HG02885 (cell line): ENCODE data around the gene PRR18.

Experiments used
- ATAC-seq: cut with Tn5 transposase; IDR thresholded peaks from one replicate; pipeline ENCODE4 v1.9.1; 2021; ENCODE audit warnings: mild to moderate bottlenecking; ENCODE audit not compliant: unreplicated experiment, poor library complexity

The PRR18 gene

GRCh38 chr6:166334878-166335277 lies 26.7 kb upstream of the PRR18 start:
- ATAC-seq: no peak

- ATAC-seq: peak; percentile 76
These were observed 25.2 kb upstream of the PRR18 start for GRCh38 chr6:166333172-166333995.

- ATAC-seq: no peak
These were observed 23.6 kb upstream of the PRR18 start for GRCh38 chr6:166331503-166332415.

GRCh38 chr6:166330612-166331011 lies 22.4 kb upstream of the PRR18 start:
- no peak for ATAC-seq

GRCh38 chr6:166325383-166326042 lies 17.3 kb upstream of the PRR18 start:
- peak; percentile 90 for ATAC-seq

- ATAC-seq: no peak
These were observed 15.2 kb upstream of the PRR18 start for GRCh38 chr6:166323395-166323794.

GRCh38 chr6:166318649-166319600 lies 10.7 kb upstream of the PRR18 start:
- no peak for ATAC-seq

- ATAC-seq: no peak
These were observed 10.0 kb upstream of the PRR18 start for GRCh38 chr6:166318227-166318626.

GRCh38 chr6:166317261-166318212 lies 9.3 kb upstream of the PRR18 start:
- ATAC-seq: no peak

- no peak for ATAC-seq
These were observed 7.2 kb upstream of the PRR18 start for GRCh38 chr6:166315436-166315835.

- no peak for ATAC-seq
These were observed 6.3 kb upstream of the PRR18 start for GRCh38 chr6:166314454-166314853.

GRCh38 chr6:166313255-166314070 lies 5.3 kb upstream of the PRR18 start:
- ATAC-seq: no peak

GRCh38 chr6:166312832-166313231 lies 4.6 kb upstream of the PRR18 start:
- no peak for ATAC-seq

GRCh38 chr6:166310634-166311033 lies 2.4 kb upstream of the PRR18 start:
- no peak for ATAC-seq

GRCh38 chr6:166309977-166310376 lies 1.8 kb upstream of the PRR18 start:
- no peak for ATAC-seq

- no peak for ATAC-seq
These were observed 787 bp upstream of the PRR18 start for GRCh38 chr6:166308769-166309589.
